SIG-M5 treated with dmso at 0.1 percent for 504 hours (cell line): Measurements from ENCODE around the gene SPATA12.
A peak's percentile ranks its signal among the peaks of the same experiment; 100 is the strongest.

Experiments
- DNase-seq: peaks from one replicate; lab custom pipeline; 2025; ENCODE audit not compliant: unreplicated experiment; lab: John Stamatoyannopoulos, UW

SPATA12 gene

DNA sequence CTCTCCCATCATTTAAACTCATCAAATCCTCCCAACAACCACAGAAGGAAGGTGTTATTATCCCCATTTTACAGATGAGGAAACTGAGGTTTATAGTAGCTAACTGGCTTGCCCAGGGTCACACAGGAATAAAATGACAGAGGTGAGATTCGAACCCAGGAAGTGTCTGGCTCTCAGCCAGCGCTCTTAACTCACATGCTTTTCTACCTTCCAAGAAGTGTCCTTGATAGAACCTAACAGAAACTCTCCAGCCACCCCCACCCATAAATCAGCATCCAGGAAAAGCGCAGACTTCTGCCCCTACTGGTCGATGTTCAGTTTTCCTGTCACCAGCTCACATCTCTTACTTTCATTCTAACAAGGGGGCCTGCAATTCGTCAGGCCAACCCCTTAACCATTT, 51.7 kb downstream of the SPATA12 start:
- peak; percentile 11 for DNase-seq

DNA sequence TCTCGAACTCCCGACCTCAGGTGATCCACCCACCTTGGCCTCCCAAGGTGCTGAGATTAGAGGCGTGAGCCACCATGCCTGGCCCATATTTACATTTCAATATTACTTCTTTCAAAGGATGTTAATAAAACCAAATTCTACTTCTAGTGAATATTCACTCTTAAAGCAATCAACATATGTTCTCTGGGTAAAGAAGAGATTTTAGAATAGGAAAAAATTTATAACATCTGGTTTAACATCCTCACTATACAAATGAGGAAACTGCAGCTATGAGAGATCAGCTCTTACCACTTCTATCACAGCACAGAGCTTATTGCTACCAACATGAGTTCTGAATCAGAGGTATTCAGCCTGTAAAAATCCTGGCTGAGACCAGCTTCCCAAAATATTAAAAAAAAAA, 56.0 kb downstream of the SPATA12 start:
- DNase-seq: no peak

DNA sequence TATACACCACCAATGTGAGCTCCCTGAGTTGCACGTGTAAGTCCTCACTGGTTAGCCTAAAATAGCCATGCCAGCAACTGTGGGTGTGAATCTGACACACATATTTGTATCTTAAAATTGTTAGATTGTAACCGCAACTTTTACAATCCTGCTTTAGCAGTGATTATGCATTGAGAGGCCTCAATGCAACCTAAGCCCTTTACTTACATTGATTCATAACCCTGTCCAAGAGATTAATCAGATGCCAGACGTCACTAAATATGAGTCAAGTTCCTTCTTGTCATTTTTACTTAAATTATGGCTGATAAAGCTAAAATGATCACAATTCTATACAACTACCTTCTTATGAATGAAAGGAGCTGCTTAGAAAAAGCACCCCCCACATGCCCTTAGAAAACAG, 57.8 kb downstream of the SPATA12 start:
- DNase-seq: no peak

DNA sequence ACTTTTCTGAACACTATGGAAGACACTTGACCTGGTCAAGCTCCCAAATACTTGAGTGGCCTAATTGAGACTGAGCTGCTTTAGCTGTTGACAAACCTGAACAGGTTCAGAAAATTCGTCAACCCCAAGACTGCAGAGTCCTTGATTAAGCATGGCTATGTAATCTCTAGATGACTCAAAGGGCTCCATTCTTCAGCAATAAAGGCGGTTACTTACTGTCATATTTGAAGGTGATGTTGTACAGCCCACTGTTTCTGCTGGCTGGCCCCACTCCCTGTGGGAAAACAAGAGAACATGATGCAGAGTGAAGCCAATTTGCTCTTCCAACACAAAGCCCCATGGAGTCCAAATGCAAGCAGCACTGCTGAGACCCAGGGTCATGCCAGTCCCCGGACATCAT, 59.6 kb downstream of the SPATA12 start:
- no peak for DNase-seq

DNA sequence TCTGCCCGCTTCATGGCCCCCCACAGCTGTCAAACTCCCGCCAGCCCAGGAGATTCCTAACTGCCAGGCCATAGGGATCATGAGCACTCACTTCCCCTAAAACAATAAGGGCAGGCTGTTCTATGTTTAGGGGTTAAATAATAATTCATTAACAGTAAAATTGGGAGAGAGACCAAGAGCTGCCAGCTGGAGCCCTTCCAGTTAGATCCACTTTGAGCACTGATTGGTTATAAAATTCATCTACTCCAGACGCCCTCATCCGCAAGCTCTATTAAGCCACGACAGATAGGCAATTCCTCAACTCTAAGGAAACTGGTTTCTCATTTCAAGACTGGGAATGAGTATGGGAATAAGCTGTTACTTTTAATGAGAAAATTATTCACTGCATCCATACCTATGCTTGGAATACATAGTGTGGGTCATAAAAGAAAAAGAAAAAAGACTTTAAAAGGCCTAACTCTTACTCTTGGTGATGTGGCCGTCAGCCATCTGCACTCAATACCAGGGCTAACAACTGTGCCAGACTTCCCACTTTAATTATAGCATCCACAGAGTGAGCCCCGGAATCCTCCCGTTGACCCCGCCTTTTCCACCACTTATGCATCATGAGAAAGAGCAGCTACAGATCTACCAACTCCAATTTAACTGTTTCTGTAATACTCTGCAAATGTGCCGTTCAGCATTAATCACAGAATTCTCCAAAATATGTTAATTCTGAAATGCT, 60.1 kb downstream of the SPATA12 start:
- no peak for DNase-seq
